ENCODE data around the gene POU6F2. TPM values are rescaled to one million over a fixed set of nuclear protein-coding genes. Genes with fewer than 3 reads are reported as not detected.

Gene POU6F2
- total RNA-seq, 4 donors from 2014 or later = not detected

DNA sequence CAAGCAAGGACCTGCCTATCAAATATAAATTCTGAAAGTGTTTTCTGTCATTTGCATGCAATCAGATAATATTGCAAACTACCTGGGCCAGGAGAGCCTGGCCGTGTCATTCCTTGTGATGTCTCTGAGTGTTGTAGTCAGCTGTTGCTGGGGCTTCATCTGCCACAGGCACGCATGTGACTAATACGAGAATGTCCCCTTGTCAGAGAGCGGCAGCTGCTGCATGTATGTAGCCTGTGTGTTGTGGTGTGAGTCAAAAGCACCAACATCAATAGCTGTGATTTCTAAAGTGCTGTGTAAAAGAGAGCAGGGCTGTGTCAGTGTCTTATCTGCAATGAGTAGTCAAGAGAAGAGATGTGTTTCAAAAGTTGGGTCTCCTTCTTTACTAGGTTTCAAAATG is 155.4 kb downstream of the POU6F2 start:
- no peaks in the 10 kb centered on the region for H3K4me1 ChIP-seq
- DNase-seq = no peak
- no peaks in the 10 kb centered on the region for H3K9me3 ChIP-seq
- intact Hi-C loops (cut with DNase I; ENCODE audit: low total_unique reads) = no loop called here
- no peaks in the 10 kb centered on the region for H3K36me3 ChIP-seq
- no peak overlapping the region for H3K27ac ChIP-seq
- in situ Hi-C loops (cut with MboI; ENCODE audit: low sequenced_read_pairs in 4 of 4) = no loop called here
- peaks cover 0 to 4% (median 4%) of the 10 kb centered on the region in 3 donors for H3K27me3 ChIP-seq
- TF ChIP-seq, protein P1, sequence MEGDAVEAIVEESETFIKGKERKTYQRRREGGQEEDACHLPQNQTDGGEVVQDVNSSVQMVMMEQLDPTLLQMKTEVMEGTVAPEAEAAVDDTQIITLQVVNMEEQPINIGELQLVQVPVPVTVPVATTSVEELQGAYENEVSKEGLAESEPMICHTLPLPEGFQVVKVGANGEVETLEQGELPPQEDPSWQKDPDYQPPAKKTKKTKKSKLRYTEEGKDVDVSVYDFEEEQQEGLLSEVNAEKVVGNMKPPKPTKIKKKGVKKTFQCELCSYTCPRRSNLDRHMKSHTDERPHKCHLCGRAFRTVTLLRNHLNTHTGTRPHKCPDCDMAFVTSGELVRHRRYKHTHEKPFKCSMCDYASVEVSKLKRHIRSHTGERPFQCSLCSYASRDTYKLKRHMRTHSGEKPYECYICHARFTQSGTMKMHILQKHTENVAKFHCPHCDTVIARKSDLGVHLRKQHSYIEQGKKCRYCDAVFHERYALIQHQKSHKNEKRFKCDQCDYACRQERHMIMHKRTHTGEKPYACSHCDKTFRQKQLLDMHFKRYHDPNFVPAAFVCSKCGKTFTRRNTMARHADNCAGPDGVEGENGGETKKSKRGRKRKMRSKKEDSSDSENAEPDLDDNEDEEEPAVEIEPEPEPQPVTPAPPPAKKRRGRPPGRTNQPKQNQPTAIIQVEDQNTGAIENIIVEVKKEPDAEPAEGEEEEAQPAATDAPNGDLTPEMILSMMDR (IDR thresholded peaks at IDR 0.05 in 4 of 5, conservative IDR thresholded peaks at IDR 0.05 in 1 of 5) = no peak
- TF ChIP-seq POLR2A (IDR thresholded peaks at IDR 0.05) = no peak
- ATAC-seq = no peak
- no peak overlapping the region for H3K4me3 ChIP-seq

DNA sequence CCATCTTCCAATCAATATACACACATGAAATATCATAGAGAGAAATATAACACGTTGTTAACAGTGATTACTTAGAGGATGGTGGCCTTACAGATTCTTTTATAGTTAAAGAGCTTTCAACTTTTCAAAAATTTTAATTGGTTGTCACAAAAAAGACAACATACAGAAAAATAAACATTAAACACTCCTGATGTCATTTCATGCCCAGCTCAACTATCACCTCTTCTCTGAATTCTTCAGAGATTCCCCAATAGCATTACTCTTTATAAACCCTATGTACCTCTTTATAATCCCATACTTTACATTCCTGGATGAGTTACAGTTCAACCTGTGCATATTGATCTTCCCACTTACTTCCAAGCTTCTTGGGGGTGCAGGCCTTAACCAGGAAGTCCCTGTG is 159.8 kb downstream of the POU6F2 start:
- Histone ChIP-seq H3K4me1 (no peaks in the 10 kb centered on the region), H3K27me3 (peaks cover 0 to under 1% (median 0%) of the 10 kb centered on the region in 3 donors), H3K9me3 (no peaks in the 10 kb centered on the region), H3K4me3 (no peak overlapping the region), H3K36me3 (no peaks in the 10 kb centered on the region), H3K27ac (no peak overlapping the region)
- no peak for ATAC-seq
- TF ChIP-seq, protein P1 (IDR thresholded peaks at IDR 0.05 in 4 of 5, conservative IDR thresholded peaks at IDR 0.05 in 1 of 5) = no peak
- TF ChIP-seq POLR2A (IDR thresholded peaks at IDR 0.05) = no peak
- no peak for DNase-seq
- in situ Hi-C loops (cut with MboI; ENCODE audit: low sequenced_read_pairs in 4 of 4) = no loop called here
- intact Hi-C loops (cut with DNase I; ENCODE audit: low total_unique reads) = no loop called here

DNA sequence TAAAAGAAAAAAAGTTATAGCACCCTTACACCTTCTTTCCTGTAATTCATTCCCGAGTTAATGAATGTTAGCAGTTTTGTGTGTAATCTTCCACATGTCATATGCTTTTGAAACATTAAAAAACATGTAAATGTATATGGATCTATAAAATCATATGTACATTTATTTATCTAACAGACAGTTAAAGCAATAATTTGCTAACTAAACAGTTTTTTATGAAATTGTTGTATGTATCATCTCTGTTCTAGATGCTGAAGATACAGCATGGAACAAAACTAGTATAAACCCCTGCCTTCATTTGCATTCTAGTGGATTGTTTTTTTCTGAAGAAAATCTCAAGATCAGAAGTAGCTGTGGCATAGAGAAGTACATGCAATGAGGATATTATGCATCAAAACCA is 165.0 kb downstream of the POU6F2 start:
- in situ Hi-C loops (cut with MboI; ENCODE audit: low sequenced_read_pairs in 4 of 4) = no loop called here
- Histone ChIP-seq H3K27ac (no peak overlapping the region), H3K27me3 (no peaks in the 10 kb centered on the region), H3K4me3 (no peak overlapping the region), H3K36me3 (no peaks in the 10 kb centered on the region), H3K4me1 (no peaks in the 10 kb centered on the region), H3K9me3 (no peaks in the 10 kb centered on the region)
- ATAC-seq (no peak), DNase-seq (no peak)
- TF ChIP-seq, protein P1 (IDR thresholded peaks at IDR 0.05 in 4 of 5, conservative IDR thresholded peaks at IDR 0.05 in 1 of 5) = no peak
- no peak for TF ChIP-seq POLR2A (IDR thresholded peaks at IDR 0.05)
- intact Hi-C loops (cut with DNase I; ENCODE audit: low total_unique reads) = no loop called here

DNA sequence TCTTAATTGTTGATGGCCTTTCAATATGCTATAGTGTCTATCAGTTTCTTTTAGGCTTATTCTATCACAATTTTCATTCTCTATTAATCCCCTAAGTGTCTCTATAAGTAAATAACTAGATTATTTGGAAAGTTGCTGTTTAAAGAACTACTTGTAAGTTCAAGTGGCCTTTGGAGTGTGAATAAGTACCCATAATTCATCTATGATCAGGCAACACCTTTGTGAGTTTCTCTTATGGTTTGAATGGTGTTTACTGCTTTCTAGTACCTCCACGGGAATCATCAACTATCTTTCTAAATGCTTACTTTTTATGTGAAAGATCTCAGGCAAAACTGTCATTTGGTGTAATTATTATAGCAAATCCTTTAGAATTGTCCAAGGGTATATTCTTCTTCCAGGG is 166.7 kb downstream of the POU6F2 start:
- TF ChIP-seq, protein P1 (IDR thresholded peaks at IDR 0.05 in 4 of 5, conservative IDR thresholded peaks at IDR 0.05 in 1 of 5) = no peak
- no peak for TF ChIP-seq POLR2A (IDR thresholded peaks at IDR 0.05)
- Histone ChIP-seq H3K4me1 (no peaks in the 10 kb centered on the region), H3K27ac (no peak overlapping the region), H3K36me3 (no peaks in the 10 kb centered on the region), H3K9me3 (no peaks in the 10 kb centered on the region), H3K4me3 (no peak overlapping the region), H3K27me3 (no peaks in the 10 kb centered on the region)
- in situ Hi-C loops (cut with MboI; ENCODE audit: low sequenced_read_pairs in 4 of 4) = no loop called here
- ATAC-seq (no peak), DNase-seq (no peak)
- intact Hi-C loops (cut with DNase I; ENCODE audit: low total_unique reads) = no loop called here

DNA sequence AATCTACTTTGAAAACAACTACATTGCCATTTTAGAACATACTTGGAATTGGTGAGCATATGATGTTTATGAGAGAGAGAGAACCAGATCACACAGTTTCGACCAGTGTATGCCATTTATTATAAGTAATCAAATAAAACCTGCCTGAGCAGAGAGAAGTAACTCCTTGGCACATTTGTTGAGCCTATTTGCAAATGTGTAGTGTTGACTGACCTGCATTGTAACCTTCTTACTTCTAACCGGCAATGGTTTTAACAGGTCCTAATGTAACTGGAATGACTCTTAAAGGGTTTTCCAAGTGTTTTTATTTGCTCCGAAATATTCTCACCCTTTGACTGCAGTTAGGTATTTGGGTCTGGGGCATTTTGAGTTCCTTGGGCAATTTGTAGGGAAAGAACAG is 167.6 kb downstream of the POU6F2 start:
- no peak for ATAC-seq
- in situ Hi-C loops (cut with MboI; ENCODE audit: low sequenced_read_pairs in 4 of 4) = no loop called here

More for the DNA sequence above, 167.6 kb downstream of the POU6F2 start:
- no peak for DNase-seq
- Histone ChIP-seq H3K4me3 (no peak overlapping the region), H3K27me3 (no peaks in the 10 kb centered on the region), H3K36me3 (no peaks in the 10 kb centered on the region), H3K9me3 (no peaks in the 10 kb centered on the region), H3K27ac (no peak overlapping the region), H3K4me1 (no peaks in the 10 kb centered on the region)
- TF ChIP-seq POLR2A (IDR thresholded peaks at IDR 0.05) = no peak
- TF ChIP-seq, protein P1 (IDR thresholded peaks at IDR 0.05 in 4 of 5, conservative IDR thresholded peaks at IDR 0.05 in 1 of 5) = no peak
- intact Hi-C loops (cut with DNase I; ENCODE audit: low total_unique reads) = no loop called here
